HuH-7 (cell line): Measurements from ENCODE around the gene PAM.
"Not testable (repeated sequence)": the region's sequence is repeated elsewhere in the genome, so short reads cannot be mapped to it uniquely, and the experiment has no call there.

Source experiments
- DNase-seq: peaks from one replicate; pipeline ENCODE4 v3.0.0; 2011; ENCODE audit warnings: low spot score

The PAM gene

DNA sequence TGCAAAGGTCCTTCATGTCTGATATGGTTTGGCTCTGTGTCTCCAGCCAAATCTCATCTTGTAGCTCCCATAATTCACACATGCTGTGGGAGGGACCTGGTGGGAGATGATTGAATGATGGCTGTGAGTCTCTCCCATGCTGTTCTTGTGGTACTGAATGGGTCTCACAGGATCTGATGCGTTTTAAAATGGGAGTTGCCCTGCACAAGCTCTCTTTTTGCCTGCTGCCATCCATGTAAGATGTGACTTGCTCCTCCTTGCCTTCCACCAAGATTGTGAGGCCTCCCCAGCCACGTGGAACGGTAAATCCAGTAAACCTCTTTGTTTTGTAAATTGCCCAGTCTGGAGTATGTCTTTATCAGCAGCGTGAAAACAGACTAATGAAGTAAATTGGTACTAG is 318.4 kb downstream of the PAM start:
- not testable (repeated sequence) for DNase-seq

DNA sequence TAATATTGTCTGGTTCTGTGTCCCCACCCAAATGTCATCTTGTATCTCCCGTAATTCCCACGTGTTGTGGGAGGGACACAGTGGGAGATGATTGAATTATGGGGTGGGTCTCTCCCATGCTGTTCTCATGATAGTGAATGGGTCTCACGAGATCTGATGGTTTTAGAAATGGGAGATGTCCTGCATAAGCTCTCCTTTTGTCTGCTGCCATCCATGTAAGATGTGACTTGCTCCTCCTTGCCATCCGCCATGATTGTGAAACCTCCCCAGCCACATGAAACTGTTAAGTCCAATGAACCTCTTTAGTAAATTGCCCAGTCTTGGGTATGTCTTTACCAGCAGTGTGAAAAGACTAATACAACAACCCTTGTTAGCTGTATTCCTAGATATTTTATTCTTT is 320.3 kb downstream of the PAM start:
- DNase-seq = no peak
